ENCODE results near the gene DAPL1.

Gene DAPL1

GRCh38 chr2:158778243-158778642, 16.9 kb upstream of the DAPL1 start:
- DNase-seq, result no peak

GRCh38 chr2:158779621-158780020, 15.5 kb upstream of the DAPL1 start:
- DNase-seq, result no peak

GRCh38 chr2:158781353-158781961, 13.7 kb upstream of the DAPL1 start:
- no peak for DNase-seq

GRCh38 chr2:158782136-158782535, 13.0 kb upstream of the DAPL1 start:
- no peak for DNase-seq

GRCh38 chr2:158782616-158783015, 12.5 kb upstream of the DAPL1 start:
- no peak for DNase-seq

- no peak for DNase-seq
These were observed 11.2 kb upstream of the DAPL1 start for GRCh38 chr2:158783923-158784322.

GRCh38 chr2:158786897-158787296, 8.2 kb upstream of the DAPL1 start:
- no peak for DNase-seq

GRCh38 chr2:158788951-158789350, 6.2 kb upstream of the DAPL1 start:
- no peak for DNase-seq

GRCh38 chr2:158796652-158797051, 1.5 kb downstream of the DAPL1 start:
- no peak for DNase-seq

GRCh38 chr2:158797963-158798700, 3.0 kb downstream of the DAPL1 start:
- no peak for DNase-seq

GRCh38 chr2:158799181-158799580, 4.1 kb downstream of the DAPL1 start:
- no peak for DNase-seq

GRCh38 chr2:158803506-158803905, 8.4 kb downstream of the DAPL1 start:
- DNase-seq, result no peak

GRCh38 chr2:158805255-158805654, 10.1 kb downstream of the DAPL1 start:
- no peak for DNase-seq

GRCh38 chr2:158805936-158806335, 10.8 kb downstream of the DAPL1 start:
- no peak for DNase-seq

GRCh38 chr2:158806941-158807340, 11.8 kb downstream of the DAPL1 start:
- no peak for DNase-seq

- DNase-seq, result no peak
These were observed 13.3 kb downstream of the DAPL1 start for GRCh38 chr2:158808426-158808825.

GRCh38 chr2:158809816-158810215, 14.7 kb downstream of the DAPL1 start:
- no peak for DNase-seq

GRCh38 chr2:158810731-158811460, 15.8 kb downstream of the DAPL1 start:
- no peak for DNase-seq

- DNase-seq, result no peak
These were observed 20.0 kb downstream of the DAPL1 start for GRCh38 chr2:158815166-158815565.

GRCh38 chr2:158815658-158816057, 20.5 kb downstream of the DAPL1 start:
- no peak for DNase-seq

GRCh38 chr2:158817588-158817987, 22.5 kb downstream of the DAPL1 start:
- DNase-seq, result no peak

GRCh38 chr2:158818511-158818910, 23.4 kb downstream of the DAPL1 start:
- DNase-seq, result no peak

GRCh38 chr2:158822193-158822592, 27.1 kb downstream of the DAPL1 start:
- no peak for DNase-seq
